Measurements from ENCODE around the gene WWOX.

The WWOX gene

DNA sequence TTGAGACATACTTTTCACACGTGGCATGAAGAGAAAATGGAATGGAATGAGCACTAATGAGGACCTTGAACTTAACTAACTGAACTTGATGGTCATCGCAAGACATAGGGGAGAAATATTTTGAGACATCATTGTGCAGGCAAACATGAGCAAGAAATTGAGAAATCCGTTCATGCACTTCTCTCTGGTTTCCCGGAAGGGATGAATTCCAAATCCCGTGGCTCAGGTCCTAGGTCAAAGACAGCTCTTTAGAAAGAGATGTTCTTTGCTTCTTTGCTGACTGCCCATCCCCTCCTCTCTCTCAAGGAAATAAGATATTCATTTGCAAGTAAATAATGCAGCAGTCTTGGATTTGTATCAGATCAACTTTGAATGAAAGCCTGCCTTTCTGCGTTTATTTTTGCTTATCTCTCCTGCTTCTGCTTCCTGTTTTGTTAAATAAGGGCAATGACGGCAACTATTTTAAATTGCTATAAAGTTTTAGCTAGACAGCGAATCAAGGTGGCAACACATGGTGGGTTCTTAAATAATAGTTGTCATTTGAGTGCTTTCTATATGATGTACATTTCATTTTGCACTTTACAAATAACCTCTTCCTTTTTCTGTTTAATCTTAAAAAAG is 843.3 kb downstream of the WWOX start:
- no peak for TF ChIP-seq ZNF8 (CRISPR knock-in tag; IDR thresholded peaks at IDR 0.05)
- no peak for TF ChIP-seq PPARA (CRISPR knock-in tag; IDR thresholded peaks at IDR 0.05; ENCODE audit: borderline replicate concordance)
- TF ChIP-seq ZFP3 (CRISPR knock-in tag; IDR thresholded peaks at IDR 0.05) = no peak
- TF ChIP-seq SNAI2 (CRISPR knock-in tag; IDR thresholded peaks at IDR 0.05) = no peak
- no peak for TF ChIP-seq GLIS3 (CRISPR knock-in tag; IDR thresholded peaks at IDR 0.05)
- TF ChIP-seq ARNTL (CRISPR knock-in tag; IDR thresholded peaks at IDR 0.05; ENCODE audit: borderline replicate concordance, low read depth) = no peak
- TF ChIP-seq, protein P1, sequence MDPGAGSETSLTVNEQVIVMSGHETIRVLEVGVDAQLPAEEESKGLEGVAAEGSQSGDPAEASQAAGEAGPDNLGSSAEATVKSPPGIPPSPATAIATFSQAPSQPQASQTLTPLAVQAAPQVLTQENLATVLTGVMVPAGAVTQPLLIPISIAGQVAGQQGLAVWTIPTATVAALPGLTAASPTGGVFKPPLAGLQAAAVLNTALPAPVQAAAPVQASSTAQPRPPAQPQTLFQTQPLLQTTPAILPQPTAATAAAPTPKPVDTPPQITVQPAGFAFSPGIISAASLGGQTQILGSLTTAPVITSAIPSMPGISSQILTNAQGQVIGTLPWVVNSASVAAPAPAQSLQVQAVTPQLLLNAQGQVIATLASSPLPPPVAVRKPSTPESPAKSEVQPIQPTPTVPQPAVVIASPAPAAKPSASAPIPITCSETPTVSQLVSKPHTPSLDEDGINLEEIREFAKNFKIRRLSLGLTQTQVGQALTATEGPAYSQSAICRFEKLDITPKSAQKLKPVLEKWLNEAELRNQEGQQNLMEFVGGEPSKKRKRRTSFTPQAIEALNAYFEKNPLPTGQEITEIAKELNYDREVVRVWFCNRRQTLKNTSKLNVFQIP (CRISPR knock-in tag; IDR thresholded peaks at IDR 0.05; ENCODE audit: borderline replicate concordance, low read depth) = no peak
- no peak for ATAC-seq

DNA sequence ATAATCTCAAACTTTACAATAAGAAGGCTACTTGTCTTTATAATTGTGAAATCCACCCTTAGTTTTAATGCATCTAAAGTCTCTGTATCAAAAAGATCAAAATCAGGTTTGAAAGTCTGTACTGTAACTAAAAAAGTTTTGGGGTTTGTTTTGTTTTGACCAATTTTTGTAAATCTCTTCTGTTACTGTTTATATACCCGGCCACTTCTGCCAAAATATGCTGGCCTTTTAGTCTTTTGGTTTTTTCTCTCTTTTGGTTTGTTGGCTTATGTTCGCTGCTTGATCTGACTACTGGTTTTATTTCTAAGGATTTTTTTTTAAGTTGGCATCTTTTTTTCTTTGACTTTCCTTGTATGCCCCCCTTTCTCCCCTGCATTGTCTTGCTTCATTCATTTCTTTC is 845.9 kb downstream of the WWOX start:
- ATAC-seq = no peak
- TF ChIP-seq RARB (CRISPR knock-in tag; IDR thresholded peaks at IDR 0.05) (no peak), ZFP3 (CRISPR knock-in tag; IDR thresholded peaks at IDR 0.05) (no peak), SNAI2 (CRISPR knock-in tag; IDR thresholded peaks at IDR 0.05) (no peak), TCF4 (CRISPR knock-in tag; IDR thresholded peaks at IDR 0.05; ENCODE audit: borderline replicate concordance) (no peak), ZC3H10 (CRISPR knock-in tag; IDR thresholded peaks at IDR 0.05) (no peak), TOX (CRISPR knock-in tag; IDR thresholded peaks at IDR 0.05; ENCODE audit: borderline replicate concordance) (no peak), ESRRG (CRISPR knock-in tag; IDR thresholded peaks at IDR 0.05) (no peak)
- TF ChIP-seq, protein P2, sequence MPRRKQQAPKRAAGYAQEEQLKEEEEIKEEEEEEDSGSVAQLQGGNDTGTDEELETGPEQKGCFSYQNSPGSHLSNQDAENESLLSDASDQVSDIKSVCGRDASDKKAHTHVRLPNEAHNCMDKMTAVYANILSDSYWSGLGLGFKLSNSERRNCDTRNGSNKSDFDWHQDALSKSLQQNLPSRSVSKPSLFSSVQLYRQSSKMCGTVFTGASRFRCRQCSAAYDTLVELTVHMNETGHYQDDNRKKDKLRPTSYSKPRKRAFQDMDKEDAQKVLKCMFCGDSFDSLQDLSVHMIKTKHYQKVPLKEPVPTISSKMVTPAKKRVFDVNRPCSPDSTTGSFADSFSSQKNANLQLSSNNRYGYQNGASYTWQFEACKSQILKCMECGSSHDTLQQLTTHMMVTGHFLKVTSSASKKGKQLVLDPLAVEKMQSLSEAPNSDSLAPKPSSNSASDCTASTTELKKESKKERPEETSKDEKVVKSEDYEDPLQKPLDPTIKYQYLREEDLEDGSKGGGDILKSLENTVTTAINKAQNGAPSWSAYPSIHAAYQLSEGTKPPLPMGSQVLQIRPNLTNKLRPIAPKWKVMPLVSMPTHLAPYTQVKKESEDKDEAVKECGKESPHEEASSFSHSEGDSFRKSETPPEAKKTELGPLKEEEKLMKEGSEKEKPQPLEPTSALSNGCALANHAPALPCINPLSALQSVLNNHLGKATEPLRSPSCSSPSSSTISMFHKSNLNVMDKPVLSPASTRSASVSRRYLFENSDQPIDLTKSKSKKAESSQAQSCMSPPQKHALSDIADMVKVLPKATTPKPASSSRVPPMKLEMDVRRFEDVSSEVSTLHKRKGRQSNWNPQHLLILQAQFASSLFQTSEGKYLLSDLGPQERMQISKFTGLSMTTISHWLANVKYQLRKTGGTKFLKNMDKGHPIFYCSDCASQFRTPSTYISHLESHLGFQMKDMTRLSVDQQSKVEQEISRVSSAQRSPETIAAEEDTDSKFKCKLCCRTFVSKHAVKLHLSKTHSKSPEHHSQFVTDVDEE (CRISPR knock-in tag; IDR thresholded peaks at IDR 0.05) = no peak
- TF ChIP-seq, protein P3, sequence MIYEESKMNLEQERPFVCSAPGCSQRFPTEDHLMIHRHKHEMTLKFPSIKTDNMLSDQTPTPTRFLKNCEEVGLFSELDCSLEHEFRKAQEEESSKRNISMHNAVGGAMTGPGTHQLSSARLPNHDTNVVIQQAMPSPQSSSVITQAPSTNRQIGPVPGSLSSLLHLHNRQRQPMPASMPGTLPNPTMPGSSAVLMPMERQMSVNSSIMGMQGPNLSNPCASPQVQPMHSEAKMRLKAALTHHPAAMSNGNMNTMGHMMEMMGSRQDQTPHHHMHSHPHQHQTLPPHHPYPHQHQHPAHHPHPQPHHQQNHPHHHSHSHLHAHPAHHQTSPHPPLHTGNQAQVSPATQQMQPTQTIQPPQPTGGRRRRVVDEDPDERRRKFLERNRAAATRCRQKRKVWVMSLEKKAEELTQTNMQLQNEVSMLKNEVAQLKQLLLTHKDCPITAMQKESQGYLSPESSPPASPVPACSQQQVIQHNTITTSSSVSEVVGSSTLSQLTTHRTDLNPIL (CRISPR knock-in tag; IDR thresholded peaks at IDR 0.05; ENCODE audit: low read depth) = no peak
- TF ChIP-seq, protein P4, sequence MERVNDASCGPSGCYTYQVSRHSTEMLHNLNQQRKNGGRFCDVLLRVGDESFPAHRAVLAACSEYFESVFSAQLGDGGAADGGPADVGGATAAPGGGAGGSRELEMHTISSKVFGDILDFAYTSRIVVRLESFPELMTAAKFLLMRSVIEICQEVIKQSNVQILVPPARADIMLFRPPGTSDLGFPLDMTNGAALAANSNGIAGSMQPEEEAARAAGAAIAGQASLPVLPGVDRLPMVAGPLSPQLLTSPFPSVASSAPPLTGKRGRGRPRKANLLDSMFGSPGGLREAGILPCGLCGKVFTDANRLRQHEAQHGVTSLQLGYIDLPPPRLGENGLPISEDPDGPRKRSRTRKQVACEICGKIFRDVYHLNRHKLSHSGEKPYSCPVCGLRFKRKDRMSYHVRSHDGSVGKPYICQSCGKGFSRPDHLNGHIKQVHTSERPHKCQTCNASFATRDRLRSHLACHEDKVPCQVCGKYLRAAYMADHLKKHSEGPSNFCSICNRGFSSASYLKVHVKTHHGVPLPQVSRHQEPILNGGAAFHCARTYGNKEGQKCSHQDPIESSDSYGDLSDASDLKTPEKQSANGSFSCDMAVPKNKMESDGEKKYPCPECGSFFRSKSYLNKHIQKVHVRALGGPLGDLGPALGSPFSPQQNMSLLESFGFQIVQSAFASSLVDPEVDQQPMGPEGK (CRISPR knock-in tag; IDR thresholded peaks at IDR 0.05; ENCODE audit: borderline replicate concordance) = no peak

DNA sequence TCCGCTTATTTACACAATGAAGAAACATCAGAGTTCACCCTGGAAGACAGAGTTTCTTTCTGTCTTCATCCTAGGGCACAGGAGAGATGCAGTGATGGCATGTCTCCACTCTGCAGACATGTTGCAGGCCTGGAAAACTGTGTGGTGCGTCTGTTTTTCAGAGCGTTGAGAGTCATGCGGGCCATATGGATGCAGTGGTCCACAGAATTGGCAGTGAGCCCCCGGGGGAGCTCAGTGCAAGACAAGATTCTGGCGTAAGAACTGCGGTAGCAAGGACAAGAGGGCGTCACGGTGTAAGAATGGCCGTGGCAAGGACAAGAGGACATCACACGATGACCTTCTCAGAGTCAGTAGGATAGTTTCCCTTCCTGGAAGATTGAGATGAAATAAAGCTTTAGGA is 847.1 kb downstream of the WWOX start:
- ATAC-seq = no peak
- TF ChIP-seq BACH2 (CRISPR knock-in tag; IDR thresholded peaks at IDR 0.05; ENCODE audit: borderline replicate concordance) (no peak), ZFP3 (CRISPR knock-in tag; IDR thresholded peaks at IDR 0.05) (no peak)

DNA sequence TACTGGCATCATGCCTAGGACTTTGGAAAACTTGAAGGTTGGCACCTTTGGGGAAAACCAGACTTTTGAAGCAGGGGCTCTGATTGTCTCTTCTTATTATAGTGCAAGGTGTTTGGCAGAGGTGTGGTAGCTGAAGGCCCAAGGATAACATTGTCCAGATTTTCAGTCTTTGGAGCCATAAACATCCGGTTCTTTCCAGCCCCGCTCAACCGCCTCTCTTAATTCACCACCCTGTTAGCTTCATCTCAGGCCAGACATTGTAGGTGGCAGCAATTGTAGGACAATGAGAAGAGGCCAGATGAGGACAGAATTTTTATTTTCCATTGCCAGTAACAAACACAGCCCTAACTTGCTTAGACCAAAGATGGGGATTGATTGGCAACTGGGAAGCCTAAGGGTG is 851.3 kb downstream of the WWOX start:
- ATAC-seq = no peak
- TF ChIP-seq ZNF565 (CRISPR knock-in tag; conservative IDR thresholded peaks at IDR 0.05; ENCODE audit: low read depth) (no peak), ARNTL (CRISPR knock-in tag; IDR thresholded peaks at IDR 0.05; ENCODE audit: borderline replicate concordance, low read depth) (no peak), PPARA (CRISPR knock-in tag; IDR thresholded peaks at IDR 0.05; ENCODE audit: borderline replicate concordance) (no peak), ZFP30 (CRISPR knock-in tag; IDR thresholded peaks at IDR 0.05) (no peak), CSDC2 (CRISPR knock-in tag; IDR thresholded peaks at IDR 0.05) (no peak), RARB (CRISPR knock-in tag; IDR thresholded peaks at IDR 0.05) (no peak), OSR1 (CRISPR knock-in tag; IDR thresholded peaks at IDR 0.05) (no peak), ESRRG (CRISPR knock-in tag; IDR thresholded peaks at IDR 0.05) (no peak), ZFP3 (CRISPR knock-in tag; IDR thresholded peaks at IDR 0.05) (no peak)
- TF ChIP-seq, protein P2 (CRISPR knock-in tag; IDR thresholded peaks at IDR 0.05) = no peak
- TF ChIP-seq, protein P4 (CRISPR knock-in tag; IDR thresholded peaks at IDR 0.05; ENCODE audit: borderline replicate concordance) = no peak
- TF ChIP-seq, protein P1 (CRISPR knock-in tag; IDR thresholded peaks at IDR 0.05; ENCODE audit: borderline replicate concordance, low read depth) = no peak

Data from SK-N-SH treated with all-trans-retinoic acid at 6 μM for 48 hours (cell line).